Heart left ventricle (tissue), 16 donors: ENCODE data around the gene LETM1. TPM values are rescaled to one million over a fixed set of nuclear protein-coding genes. Genes with fewer than 3 reads are reported as not detected.

Experiments used
- ATAC-seq, 4 donors: fragments of 200-7000 bp; cut with Tn5 transposase; one replicate each; pipeline ENCODE4 v1.9.1; 2020 to 2022; ENCODE audit warnings: moderate library complexity in 4 of 4, mild to moderate bottlenecking in 3 of 4, moderate number of reproducible peaks in 1 of 4
- DNase-seq, 5 donors: peaks; one replicate each; pipeline ENCODE4 v3.0.0-alpha.2; 2020
- H3K27ac ChIP-seq, 12 donors: fragments of 200-600 bp; sonication (generic) in 4 of 12; one replicate each; pipeline versions ENCODE4 v1.5.0 to v1.8.0; 2016 to 2022; ENCODE audit warnings: mild to moderate bottlenecking in 2 of 12
- H3K27me3 ChIP-seq, 9 donors: fragments of 200-600 bp; sonication (generic) in 2 of 9; one replicate each; pipeline versions ENCODE4 v1.5.1 to v1.8.0; 2016 to 2022; ENCODE audit warnings: mild to moderate bottlenecking in 3 of 9
- H3K36me3 ChIP-seq, 9 donors: fragments of 200-600 bp; sonication (generic) in 2 of 9; one replicate each; pipeline versions ENCODE4 v1.5.0 to v1.8.0; 2018 to 2022; ENCODE audit warnings: mild to moderate bottlenecking in 2 of 9
- H3K4me1 ChIP-seq, 12 donors: fragments of 200-600 bp; sonication (generic) in 4 of 12; one replicate each; pipeline versions ENCODE4 v1.5.0 to v1.8.0; 2016 to 2022; ENCODE audit warnings: mild to moderate bottlenecking in 3 of 12
- H3K4me3 ChIP-seq, 12 donors: fragments of 200-600 bp; sonication (generic) in 4 of 12; one replicate each; pipeline versions ENCODE4 v1.5.0 to v1.8.0; 2017 to 2022; ENCODE audit warnings: mild to moderate bottlenecking in 9 of 12, moderate library complexity in 4 of 12
- H3K9me3 ChIP-seq, 12 donors: fragments of 200-600 bp; sonication (generic) in 4 of 12; one replicate each; pipeline versions ENCODE4 v1.5.0 to v1.8.0; 2016 to 2022; ENCODE audit warnings: mild to moderate bottlenecking in 1 of 12
- POLR2A ChIP-seq, 2 donors: fragments of 450-650 bp; IDR thresholded peaks; one replicate each; pipeline ENCODE4 v1.6.1; 2017; ENCODE audit warnings: antibody characterized with exemption in 2 of 2, mild to moderate bottlenecking in 2 of 2, moderate library complexity in 2 of 2
- WGBS, 4 donors: extraction: QIAGEN DNeasy Blood & Tissue Kit in 2 of 4; methylation state at CpG; one replicate each; pipeline versions ENCODE4 v1.1.5 to v1.1.7; 2013 to 2018; 5-methylcytosine and 5-hydroxymethylcytosine counted together
- intact Hi-C, 10 donors: fragments of 100-400 bp; cut with DNase I; formaldehyde crosslinking; loops; one replicate each; pipeline versions ENCODE4 v1.11.1 to v1.14.2; 2022
- polyA plus RNA-seq, 2 donors: library from polyadenylated mRNA; stranded (reverse); fragments of 200-250 nt; gene quantifications; one replicate each; pipeline ENCODE4 v1.2.3, GENCODE V29; 2013
- total RNA-seq, 9 donors: library from RNA; depleted of rRNA in 2 of 9; stranded (reverse); fragments of >200 nt in 2 of 9; fragmentation: NEBNext Ultra II Directional in 3 of 9; extraction: Animal tissue kit (Norgen Biotek cat#: 25700) in 3 of 9; gene quantifications; one replicate each; pipeline versions ENCODE4 v1.1.0 to v1.2.4, GENCODE V29; 2016 to 2023
- TF ChIP-seq, protein P1 (sequence below), 12 donors: fragments of 200-600 bp; sonication (generic) in 4 of 12; IDR thresholded peaks; one replicate each; pipeline versions ENCODE4 v1.5.0 to v1.8.0; 2018 to 2022; ENCODE audit warnings: antibody characterized with exemption in 12 of 12, mild to moderate bottlenecking in 5 of 12
- donor health status: ischemic (EF 13 %, LVEDD 7.1; RV severe dilation, severe dysfunction).
- donor health status: healthy with polysubstance abuse.
- donor health status: DM: no; HTN: yes; CAD: no.
- donor health status: DM: no; HTN: no; CAD: no.
- donor health status: ischemic (EF 25% LVEDD 6.9; RV normal size, moderate dysfunction).
- donor health status: ischemic (EF 25% LVEDD 5.7; RV mildly dilated, moderate dysfunction).
- donor health status: healthy.
- donor health status: DM: yes; HTN: yes; CAD: no.
- donor health status: ischemic (EF 35%, LVEDD 5.7; RV mildly dilated, moderate dysfunction).
- donor health status: nonischemic (EF 11% LVEDD 7.7; RV severe dilation, severe dysfunction).
- donor health status: DM: yes; HTN: yes; CAD: no.
- donor health status: PGD.
- donor health status: ischemic (EF 29% LVEDD 5.4; RV normal size, mild dysfunction).
- donor health status: nonischemic (EF 23%, LVEDD 6.1; RV moderate dilation, normal function).

Gene LETM1
- total and polyA plus RNA-seq, 11 donors = 22.1 to 54.7 (median 43.4) TPM

GRCh38 chr4:1802151-1802715 lies 53.7 kb downstream of the LETM1 start:
- intact Hi-C loops = loop anchor here in 1 of 10 donors (5.0 kb wide), 1 partner anchor 40 kb away; no protein-coding TSS in a partner anchor
- DNase-seq (peak in 2 of 5 donors; percentile 61 to 69), ATAC-seq (peak in 3 of 4 donors; percentile 6 to 67 (median 43))
- no peak overlapping the region for H3K27ac ChIP-seq
- H3K9me3 ChIP-seq = no peaks in the 10 kb centered on the region
- no peaks in the 10 kb centered on the region for H3K36me3 ChIP-seq
- peaks cover 0 to 9% (median 0%) of the 10 kb centered on the region in 9 donors for H3K27me3 ChIP-seq
- no peak for TF ChIP-seq POLR2A (IDR thresholded peaks at IDR 0.05)
- TF ChIP-seq, protein P1, sequence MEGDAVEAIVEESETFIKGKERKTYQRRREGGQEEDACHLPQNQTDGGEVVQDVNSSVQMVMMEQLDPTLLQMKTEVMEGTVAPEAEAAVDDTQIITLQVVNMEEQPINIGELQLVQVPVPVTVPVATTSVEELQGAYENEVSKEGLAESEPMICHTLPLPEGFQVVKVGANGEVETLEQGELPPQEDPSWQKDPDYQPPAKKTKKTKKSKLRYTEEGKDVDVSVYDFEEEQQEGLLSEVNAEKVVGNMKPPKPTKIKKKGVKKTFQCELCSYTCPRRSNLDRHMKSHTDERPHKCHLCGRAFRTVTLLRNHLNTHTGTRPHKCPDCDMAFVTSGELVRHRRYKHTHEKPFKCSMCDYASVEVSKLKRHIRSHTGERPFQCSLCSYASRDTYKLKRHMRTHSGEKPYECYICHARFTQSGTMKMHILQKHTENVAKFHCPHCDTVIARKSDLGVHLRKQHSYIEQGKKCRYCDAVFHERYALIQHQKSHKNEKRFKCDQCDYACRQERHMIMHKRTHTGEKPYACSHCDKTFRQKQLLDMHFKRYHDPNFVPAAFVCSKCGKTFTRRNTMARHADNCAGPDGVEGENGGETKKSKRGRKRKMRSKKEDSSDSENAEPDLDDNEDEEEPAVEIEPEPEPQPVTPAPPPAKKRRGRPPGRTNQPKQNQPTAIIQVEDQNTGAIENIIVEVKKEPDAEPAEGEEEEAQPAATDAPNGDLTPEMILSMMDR (IDR thresholded peaks at IDR 0.05) = no peak
- no peak overlapping the region for H3K4me3 ChIP-seq
- H3K4me1 ChIP-seq = no peaks in the 10 kb centered on the region
- WGBS, 4 donors = 63 to 90% (median 80%) methylated on average over 12 to 22 of the region's 22 CpGs

- no peak for ATAC-seq
- Histone ChIP-seq H3K36me3 (no peaks in the 10 kb centered on the region), H3K4me3 (no peak overlapping the region), H3K4me1 (no peaks in the 10 kb centered on the region), H3K27ac (no peak overlapping the region), H3K27me3 (peaks cover under 1 to 17% (median 4%) of the 10 kb centered on the region in 9 donors), H3K9me3 (no peaks in the 10 kb centered on the region)
- intact Hi-C loops = loop anchor here in 1 of 10 donors (5.0 kb wide), 1 partner anchor 39 kb away; no protein-coding TSS in a partner anchor
- no peak for TF ChIP-seq POLR2A (IDR thresholded peaks at IDR 0.05)
- TF ChIP-seq, protein P1 (IDR thresholded peaks at IDR 0.05) = no peak
- DNase-seq = no peak
- WGBS, 4 donors = 94 to 96% (median 96%) methylated on average over 35 to 56 of the region's 56 CpGs
These were observed 54.5 kb downstream of the LETM1 start for GRCh38 chr4:1801286-1801958.

DNA sequence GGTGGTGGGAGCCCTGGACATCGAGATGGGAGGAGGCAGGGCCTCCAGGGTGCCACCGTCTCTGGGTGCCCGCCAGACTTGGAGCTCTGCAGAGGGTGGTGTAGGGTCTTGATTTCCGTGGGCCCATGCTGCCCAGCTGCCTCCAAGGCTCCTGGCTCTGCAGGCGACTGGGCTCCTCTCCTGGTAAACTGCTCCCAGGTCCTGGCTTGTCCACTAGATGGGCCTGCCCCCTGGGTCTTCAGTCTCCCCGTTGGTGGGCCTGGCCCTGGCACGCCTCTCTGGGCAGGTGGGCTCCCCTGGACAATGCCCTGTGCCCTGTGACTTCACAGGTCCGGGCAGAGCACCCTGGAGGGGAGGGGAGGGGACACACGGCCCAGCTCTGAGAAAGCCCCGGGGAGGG lies 55.2 kb downstream of the LETM1 start:
- H3K4me1 ChIP-seq = peaks cover 0 to 2% (median 0%) of the 10 kb centered on the region in 12 donors
- H3K9me3 ChIP-seq = no peaks in the 10 kb centered on the region
- 76 to 90% (median 85%) methylated on average over 7 to 10 of the region's 10 CpGs for WGBS, 4 donors
- no peak overlapping the region for H3K27ac ChIP-seq
- H3K4me3 ChIP-seq = no peak overlapping the region
- DNase-seq (no peak), ATAC-seq (no peak)
- H3K27me3 ChIP-seq = peaks cover 6 to 23% (median 10%) of the 10 kb centered on the region in 9 donors
- intact Hi-C loops = loop anchor here in 1 of 10 donors (5.0 kb wide), 1 partner anchor 39 kb away; no protein-coding TSS in a partner anchor
- no peaks in the 10 kb centered on the region for H3K36me3 ChIP-seq
- TF ChIP-seq, protein P1 (IDR thresholded peaks at IDR 0.05) = no peak
